NOMO-1 treated with DMSO at 0.1 percent for 48 hours (cell line): ENCODE results near the gene RNMT.
"Not testable (repeated sequence)": the region's sequence is repeated elsewhere in the genome, so short reads cannot be mapped to it uniquely, and the experiment has no call there.

ENCODE experiments used
- DNase-seq: peaks from one replicate; lab custom pipeline; 2025; ENCODE audit not compliant: unreplicated experiment; lab: John Stamatoyannopoulos, UW

Gene RNMT

GRCh38 chr18:13730481-13730880 lies 4.0 kb downstream of the RNMT start:
- no peak for DNase-seq

GRCh38 chr18:13735681-13736080 lies 9.2 kb downstream of the RNMT start:
- DNase-seq: no peak

- no peak for DNase-seq
These were observed 19.2 kb downstream of the RNMT start for GRCh38 chr18:13745696-13746095.

GRCh38 chr18:13746633-13747032 lies 20.2 kb downstream of the RNMT start:
- DNase-seq: no peak

- DNase-seq: not testable (repeated sequence)
These were observed 25.1 kb downstream of the RNMT start for GRCh38 chr18:13751599-13751998.

- DNase-seq: no peak
These were observed 29.8 kb downstream of the RNMT start for GRCh38 chr18:13756261-13756660.

- no peak for DNase-seq
These were observed 30.2 kb downstream of the RNMT start for GRCh38 chr18:13756671-13757070.

- DNase-seq: no peak
These were observed 32.1 kb downstream of the RNMT start for GRCh38 chr18:13758622-13759021.

GRCh38 chr18:13760047-13760446 lies 33.6 kb downstream of the RNMT start:
- no peak for DNase-seq

- no peak for DNase-seq
These were observed 36.4 kb downstream of the RNMT start for GRCh38 chr18:13762690-13763439.

- DNase-seq: no peak
These were observed 48.6 kb downstream of the RNMT start for GRCh38 chr18:13775058-13775457.

- no peak for DNase-seq
These were observed 64.7 kb downstream of the RNMT start for GRCh38 chr18:13791181-13791580.

- DNase-seq: no peak
These were observed 67.3 kb downstream of the RNMT start for GRCh38 chr18:13793819-13794218.

- DNase-seq: no peak
These were observed 70.0 kb downstream of the RNMT start for GRCh38 chr18:13796515-13796914.

- DNase-seq: no peak
These were observed 70.7 kb downstream of the RNMT start for GRCh38 chr18:13797157-13797611.

- DNase-seq: no peak
These were observed 72.9 kb downstream of the RNMT start for GRCh38 chr18:13799396-13799795.

GRCh38 chr18:13800505-13801259 lies 74.2 kb downstream of the RNMT start:
- DNase-seq: peak; percentile 6

GRCh38 chr18:13801260-13801601 lies 74.8 kb downstream of the RNMT start:
- no peak for DNase-seq

GRCh38 chr18:13804305-13804704 lies 77.8 kb downstream of the RNMT start:
- no peak for DNase-seq

- no peak for DNase-seq
These were observed 82.0 kb downstream of the RNMT start for GRCh38 chr18:13808294-13809042.

- no peak for DNase-seq
These were observed 82.6 kb downstream of the RNMT start for GRCh38 chr18:13809043-13809430.
